DMS153 treated with DMSO at 0.1 percent for 48 hours (cell line): ENCODE measurements around the gene GMEB2.
"Not testable (repeated sequence)": the region's sequence is repeated elsewhere in the genome, so short reads cannot be mapped to it uniquely, and the experiment has no call there.

Source experiments
- DNase-seq: peaks from one replicate; lab custom pipeline; 2025; ENCODE audit not compliant: unreplicated experiment; lab: John Stamatoyannopoulos, UW

The GMEB2 gene

DNA sequence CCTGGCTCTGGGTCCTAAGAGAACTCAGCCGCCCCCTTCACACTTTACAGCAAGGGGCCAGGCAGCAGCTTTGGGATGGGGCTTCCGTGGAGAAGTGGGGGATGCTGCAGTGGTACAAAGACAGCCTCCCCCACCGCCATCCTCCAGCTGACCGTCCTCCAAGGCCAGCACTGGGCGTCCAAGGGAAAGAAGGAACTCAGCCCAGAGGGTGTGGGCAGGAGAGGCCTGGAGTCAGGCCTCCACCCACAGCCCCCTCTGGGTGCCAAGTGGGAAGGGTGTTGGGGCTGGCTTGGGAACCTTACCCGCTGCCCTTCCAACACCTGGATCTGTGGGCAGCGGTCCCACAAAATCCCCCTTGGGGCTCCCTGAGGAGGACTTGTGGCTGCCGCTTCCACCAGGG, 13.2 kb upstream of the GMEB2 start:
- DNase-seq = no peak

DNA sequence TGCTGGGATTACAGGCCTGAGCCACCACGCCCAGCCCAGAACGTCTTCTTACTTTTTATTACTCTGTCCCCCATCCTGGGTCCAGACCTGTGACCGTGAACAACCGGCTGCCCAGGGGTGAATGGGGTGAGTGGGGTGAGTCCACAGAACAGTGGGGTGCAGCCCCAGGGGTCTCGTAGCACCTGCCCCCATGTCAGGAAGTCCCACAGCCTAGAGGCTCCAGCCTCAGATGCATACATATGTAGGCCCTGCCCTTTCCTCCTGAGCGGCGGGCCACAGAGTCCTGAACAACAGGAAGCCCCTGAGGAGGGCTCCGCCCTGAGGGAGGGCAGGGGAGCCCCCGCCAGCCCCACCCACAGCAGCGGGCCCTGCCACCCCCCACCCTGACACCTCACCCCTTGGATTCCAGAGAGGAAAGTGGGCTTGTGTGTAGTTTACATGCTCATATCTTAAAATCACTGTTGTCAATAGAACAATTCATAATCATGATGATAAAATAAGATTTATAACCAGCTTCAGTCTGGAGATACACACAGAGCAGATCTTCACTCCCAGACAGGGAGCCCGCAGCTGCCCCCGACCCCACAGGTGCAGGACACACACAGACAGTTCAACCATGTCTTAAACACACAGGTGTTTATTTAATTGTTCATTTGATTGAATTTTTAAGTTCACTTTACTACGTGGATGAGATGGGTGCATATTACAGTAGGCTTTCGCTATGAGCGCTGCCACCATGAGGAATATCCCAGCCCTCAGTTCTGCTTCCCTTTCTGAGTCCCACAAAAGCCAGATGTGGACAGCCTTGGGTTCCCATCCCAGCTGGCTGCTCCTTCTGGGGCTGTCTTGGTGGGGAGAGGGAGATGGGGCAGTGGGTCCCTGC, 12.4 kb upstream of the GMEB2 start:
- DNase-seq = no peak

DNA sequence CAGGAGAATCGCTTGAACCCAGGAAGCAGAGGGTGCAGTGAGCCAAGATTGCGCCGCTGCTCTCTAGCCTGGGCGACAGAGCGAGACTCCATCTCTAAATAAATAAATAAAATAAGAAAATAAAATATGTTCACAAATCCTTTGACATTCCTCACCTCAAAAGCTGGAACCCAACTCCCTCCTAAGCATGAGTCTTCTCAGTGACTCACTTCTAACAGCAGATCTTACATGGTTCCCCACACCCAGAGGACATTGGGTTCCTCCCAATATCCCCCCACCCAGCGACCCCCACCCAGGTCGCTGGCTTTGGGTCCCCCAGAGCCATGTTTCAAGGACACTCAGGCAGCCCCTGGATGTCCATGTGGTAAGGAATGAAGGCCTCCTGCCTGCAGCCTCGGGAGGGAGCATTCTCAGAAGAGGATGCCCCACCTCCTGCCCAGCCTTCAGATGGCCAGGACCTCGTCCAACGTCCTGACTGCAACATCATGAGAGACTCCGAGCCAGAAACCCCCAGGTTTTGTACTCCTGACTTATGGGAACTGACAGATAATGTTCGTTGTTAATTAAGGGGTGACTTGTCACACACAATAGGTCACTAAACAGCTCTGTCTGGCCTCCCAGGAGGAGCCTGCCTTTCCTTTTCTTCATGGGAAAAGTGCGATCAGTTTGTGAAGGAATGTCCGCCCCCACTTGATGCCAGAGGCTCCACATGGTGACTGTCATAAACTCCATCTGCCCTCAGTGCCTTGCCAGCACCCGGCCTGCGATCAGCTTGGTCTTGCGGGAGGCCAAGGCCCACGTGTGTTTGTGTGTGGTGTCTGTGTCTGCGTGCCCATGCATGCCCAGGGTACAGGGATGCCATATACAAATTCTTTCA, 10.1 kb upstream of the GMEB2 start:
- DNase-seq = no peak

DNA sequence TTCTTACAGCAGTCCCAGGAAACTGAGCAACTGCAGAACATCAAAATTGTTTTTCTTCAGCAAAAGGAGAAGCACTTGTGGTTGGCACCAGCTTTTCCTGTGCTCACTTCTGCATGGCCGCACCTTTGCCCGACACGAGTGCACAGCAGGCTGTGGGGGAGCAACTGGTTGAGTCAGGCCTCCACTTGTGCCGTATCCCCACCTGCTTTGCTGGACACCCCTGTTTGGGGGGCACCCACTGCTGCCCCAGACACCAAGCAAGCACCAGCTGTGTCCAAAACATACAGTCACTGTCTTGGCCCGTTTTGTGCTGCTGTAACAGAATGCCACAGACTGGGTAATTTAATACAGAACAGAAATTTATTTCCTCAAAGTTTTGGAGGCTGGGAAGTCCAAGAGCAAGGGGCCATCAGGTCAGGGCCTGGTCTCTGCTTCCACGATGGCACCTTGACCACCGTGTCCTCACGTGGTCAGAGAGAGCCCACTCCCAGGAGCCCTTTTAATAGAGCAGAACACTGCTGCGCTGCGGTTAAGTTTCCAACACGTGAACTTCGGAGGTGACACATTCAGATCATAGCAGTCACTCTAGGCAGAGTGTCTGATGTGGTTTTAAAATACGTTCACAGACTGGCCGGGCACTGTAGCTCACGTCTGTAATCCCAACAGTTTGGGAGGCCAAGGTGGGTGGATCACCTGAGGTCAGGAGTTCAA, 8.7 kb upstream of the GMEB2 start:
- no peak for DNase-seq

GRCh38 chr20:63633732-63634131, 6.8 kb upstream of the GMEB2 start:
- DNase-seq = no peak

DNA sequence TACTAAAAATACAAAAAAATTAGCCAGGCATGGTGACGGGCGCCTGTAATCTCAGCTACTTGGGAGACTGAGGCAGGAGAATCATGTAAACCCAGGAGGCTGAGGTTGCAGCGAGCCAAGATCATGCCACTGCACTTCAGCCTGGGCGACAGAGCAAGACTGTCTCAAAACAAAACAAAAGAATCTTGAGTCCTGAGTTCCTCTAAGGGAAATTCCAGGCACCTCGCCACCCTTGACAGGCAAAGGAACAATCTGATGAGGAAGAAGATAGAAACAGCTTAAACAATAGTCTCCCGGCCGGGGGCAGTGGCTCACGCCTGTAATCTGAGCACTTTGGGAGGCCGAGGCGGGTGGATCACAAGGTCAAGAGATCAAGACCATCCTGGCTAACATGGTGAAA, 4.5 kb upstream of the GMEB2 start:
- not testable (repeated sequence) for DNase-seq

GRCh38 chr20:63630956-63631355, 4.1 kb upstream of the GMEB2 start:
- not testable (repeated sequence) for DNase-seq

- peak; percentile 27 for DNase-seq
Observed at GRCh38 chr20:63628246-63628975, 1.5 kb upstream of the GMEB2 start.

DNA sequence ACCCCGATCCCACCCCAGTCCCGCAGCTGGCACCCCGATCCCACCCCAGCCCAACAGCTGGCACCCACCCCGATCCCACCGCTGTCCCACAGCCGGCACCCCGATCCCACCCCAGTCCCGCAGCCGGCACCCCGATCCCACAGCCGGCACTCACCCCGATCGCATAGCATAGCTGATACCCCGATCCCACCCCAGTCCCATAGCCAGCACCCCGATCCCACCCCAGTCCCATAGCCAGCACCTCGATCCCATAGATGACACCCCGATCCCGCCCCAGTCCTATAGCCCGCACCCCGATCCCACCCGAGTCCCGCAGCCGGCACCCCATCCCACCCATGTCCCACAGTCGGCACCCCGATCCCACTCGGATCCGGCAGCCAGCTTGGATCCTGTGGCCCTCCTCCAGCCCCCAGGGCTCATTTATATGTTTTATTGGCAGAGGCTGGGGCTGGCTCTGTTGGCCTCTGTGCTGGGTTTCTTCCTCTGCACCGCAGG, 897 bp upstream of the GMEB2 start:
- no peak for DNase-seq

- peak; percentile 80 for DNase-seq
Observed at GRCh38 chr20:63627129-63627750, 339 bp upstream of the GMEB2 start.

- DNase-seq = no peak
Observed at GRCh38 chr20:63625771-63626423, 1.0 kb downstream of the GMEB2 start.

DNA sequence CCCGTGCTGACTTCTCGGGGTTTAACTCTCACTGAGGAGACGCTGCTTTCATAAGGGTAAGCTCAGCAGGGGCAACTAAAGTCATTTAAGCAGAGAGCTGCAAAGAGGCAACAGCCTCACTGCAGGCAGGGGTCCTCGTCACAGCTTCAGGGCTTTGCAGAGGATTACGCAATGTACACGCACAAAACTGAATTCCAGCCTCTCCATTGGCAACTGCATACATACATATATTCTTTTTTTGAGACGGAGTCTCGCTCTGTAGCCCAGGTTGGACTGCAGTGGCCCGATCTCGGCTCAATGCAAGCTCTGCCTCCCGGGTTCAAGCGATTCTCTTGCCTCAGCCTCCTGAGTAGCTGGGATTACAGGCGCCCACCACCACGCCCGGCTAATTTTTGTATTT, 2.4 kb downstream of the GMEB2 start:
- DNase-seq = no peak

- DNase-seq = no peak
Observed at GRCh38 chr20:63622732-63623131, 4.2 kb downstream of the GMEB2 start.

DNA sequence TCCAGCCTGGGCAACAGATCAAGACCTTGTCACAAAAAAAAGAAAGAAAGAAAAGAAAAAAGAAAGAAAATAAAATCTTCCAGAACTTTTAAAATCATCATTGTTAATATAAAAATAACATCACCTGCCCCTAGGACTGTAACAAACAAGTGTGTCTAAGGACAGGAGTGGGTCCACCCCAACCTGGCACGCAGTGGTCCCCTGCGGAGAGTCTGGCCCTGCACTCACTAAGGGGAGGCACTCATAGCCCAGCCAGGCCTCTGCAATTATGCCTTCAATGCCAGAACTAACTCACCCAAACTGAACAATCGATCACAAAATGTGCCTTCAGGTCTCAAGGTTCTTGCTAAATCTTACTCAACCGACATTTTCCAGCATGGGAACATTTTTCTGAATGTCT, 4.8 kb downstream of the GMEB2 start:
- DNase-seq = no peak

- DNase-seq = no peak
Observed at GRCh38 chr20:63620991-63621390, 5.9 kb downstream of the GMEB2 start.

DNA sequence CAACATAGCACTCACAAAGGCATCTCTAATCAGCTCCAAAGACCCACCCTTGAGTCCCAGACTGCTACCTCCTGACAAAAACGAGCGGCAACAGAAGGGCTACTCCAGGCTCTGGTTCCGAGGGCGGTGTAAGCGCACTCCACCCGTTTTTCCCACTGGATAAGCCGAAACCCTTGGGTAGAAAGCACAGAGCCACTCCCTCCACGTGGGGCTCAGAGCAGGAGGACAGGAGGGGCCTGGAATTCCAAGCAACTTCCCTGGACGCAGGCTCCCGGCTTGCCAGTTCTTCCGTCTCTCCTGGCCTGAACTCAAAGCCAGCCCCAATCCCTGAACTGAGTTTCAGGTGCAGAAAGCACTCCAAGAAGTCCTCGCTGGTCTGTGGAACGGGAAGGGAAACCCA, 7.4 kb downstream of the GMEB2 start:
- DNase-seq = no peak

GRCh38 chr20:63619086-63619485, 7.8 kb downstream of the GMEB2 start:
- no peak for DNase-seq

DNA sequence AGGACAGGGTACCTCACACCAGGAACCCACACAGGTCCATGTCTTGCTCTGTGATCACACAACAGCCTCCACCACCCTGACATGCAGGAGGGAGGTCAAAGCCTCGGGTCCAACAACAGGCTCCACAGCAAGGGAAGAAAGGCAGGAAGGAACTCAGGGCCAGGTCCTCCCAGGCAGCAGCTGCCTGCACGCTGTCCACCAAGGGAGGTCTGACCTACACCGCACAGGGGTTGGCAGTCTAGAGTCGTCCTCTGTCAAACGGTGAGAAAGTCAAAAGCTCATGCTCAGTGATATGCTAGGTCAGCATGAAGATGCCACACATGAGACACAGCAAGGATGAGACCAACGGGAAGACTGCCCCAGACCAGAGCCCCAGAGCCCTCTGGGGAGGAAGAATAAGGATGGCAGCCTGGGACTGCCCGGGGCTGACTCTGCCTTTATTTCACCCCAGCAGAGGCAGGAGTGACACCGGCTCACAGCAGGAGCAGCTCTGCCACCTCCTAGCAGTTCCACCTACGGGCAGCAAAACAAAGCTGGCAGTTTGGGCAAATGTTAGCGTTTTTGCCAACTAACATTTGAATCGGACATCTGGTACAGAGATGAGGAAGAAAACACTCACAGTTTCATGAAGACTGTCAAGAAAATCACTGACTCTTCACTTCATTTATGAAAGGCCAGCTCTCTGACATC, 8.5 kb downstream of the GMEB2 start:
- no peak for DNase-seq

- no peak for DNase-seq
Observed at GRCh38 chr20:63617876-63618265, 9.0 kb downstream of the GMEB2 start.
